Neural progenitor cell (in vitro differentiated cells): Measurements from ENCODE around the gene TM2D3.

ENCODE experiments used
- EZH2 ChIP-seq: fragments of 200-600 bp; sonication (generic); IDR thresholded peaks from 2 replicates; pipeline ENCODE4 v1.6.1; 2017; ENCODE audit warnings: antibody characterized with exemption, mild to moderate bottlenecking, moderate library complexity
- EZH2phosphoT487 ChIP-seq: fragments of 200-600 bp; sonication (generic); IDR thresholded peaks from 2 replicates; pipeline ENCODE4 v1.6.1; 2017; ENCODE audit warnings: antibody characterized with exemption
- TF ChIP-seq, protein P1 (sequence below): fragments of 200-600 bp; sonication (generic); IDR thresholded peaks from 2 replicates; pipeline ENCODE4 v1.5.1; 2017; ENCODE audit warnings: antibody characterized with exemption, mild to moderate bottlenecking

DNA sequence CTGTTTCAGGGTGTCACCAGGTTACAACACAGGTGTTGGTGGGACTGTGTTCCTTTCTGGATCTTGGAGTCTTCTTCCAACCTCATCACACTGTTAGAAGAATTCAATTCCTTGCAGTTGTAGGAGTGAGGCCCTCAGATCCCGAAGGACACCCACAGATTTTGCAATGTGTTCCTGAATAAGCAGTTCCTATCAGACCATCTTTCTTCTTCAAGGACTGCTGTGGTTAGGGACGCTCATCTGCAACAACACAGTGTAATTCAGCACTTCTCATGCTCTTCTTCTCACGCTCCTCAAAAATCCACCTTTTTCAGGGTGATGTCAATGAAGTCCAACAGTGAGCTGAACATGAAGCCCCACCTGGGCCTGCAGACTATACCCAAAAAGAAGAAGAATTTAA lies 18.8 kb downstream of the TM2D3 start:
- TF ChIP-seq, protein P1, sequence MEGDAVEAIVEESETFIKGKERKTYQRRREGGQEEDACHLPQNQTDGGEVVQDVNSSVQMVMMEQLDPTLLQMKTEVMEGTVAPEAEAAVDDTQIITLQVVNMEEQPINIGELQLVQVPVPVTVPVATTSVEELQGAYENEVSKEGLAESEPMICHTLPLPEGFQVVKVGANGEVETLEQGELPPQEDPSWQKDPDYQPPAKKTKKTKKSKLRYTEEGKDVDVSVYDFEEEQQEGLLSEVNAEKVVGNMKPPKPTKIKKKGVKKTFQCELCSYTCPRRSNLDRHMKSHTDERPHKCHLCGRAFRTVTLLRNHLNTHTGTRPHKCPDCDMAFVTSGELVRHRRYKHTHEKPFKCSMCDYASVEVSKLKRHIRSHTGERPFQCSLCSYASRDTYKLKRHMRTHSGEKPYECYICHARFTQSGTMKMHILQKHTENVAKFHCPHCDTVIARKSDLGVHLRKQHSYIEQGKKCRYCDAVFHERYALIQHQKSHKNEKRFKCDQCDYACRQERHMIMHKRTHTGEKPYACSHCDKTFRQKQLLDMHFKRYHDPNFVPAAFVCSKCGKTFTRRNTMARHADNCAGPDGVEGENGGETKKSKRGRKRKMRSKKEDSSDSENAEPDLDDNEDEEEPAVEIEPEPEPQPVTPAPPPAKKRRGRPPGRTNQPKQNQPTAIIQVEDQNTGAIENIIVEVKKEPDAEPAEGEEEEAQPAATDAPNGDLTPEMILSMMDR: no peak
- TF ChIP-seq EZH2: no peak
- no peak for TF ChIP-seq EZH2phosphoT487
